H1 (cell line): ENCODE results near the gene RAB30. TPM values are rescaled to one million over a fixed set of nuclear protein-coding genes. Genes with fewer than 3 reads are reported as not detected.

Experiments used
- CTCF ChIA-PET: fragments of 300-600 bp; sonication (Branson Sonifier 250); formaldehyde crosslinking; loops from one replicate; lab custom pipeline; 2021; ENCODE audit not compliant: partially characterized antibody; lab: Charles Lee
- POLR2A ChIA-PET: fragments of 300-600 bp; sonication (Branson Sonifier 250); formaldehyde crosslinking; loops from one replicate; lab custom pipeline; 2021; ENCODE audit warnings: inconsistent platforms; ENCODE audit not compliant: partially characterized antibody; lab: Charles Lee
- DNase-seq, 2 experiments: peaks; one replicate each; pipeline versions ENCODE4 v3.0.0 to v3.0.0-alpha.2; 2010 to 2022; ENCODE audit warnings: low spot score in 2 of 2, low read depth in 1 of 2, mixed read lengths in 1 of 2
- FAIRE-seq: peaks from 2 replicates; lab custom pipeline; 2011; peaks lifted over from hg19 to GRCh38; lab: Jason Lieb, UNC
- H2AFZ ChIP-seq: 2 replicates; pipeline ENCODE4 v1.8.1; 2012; ENCODE audit warnings: low read length, inconsistent platforms
- H2AK5ac ChIP-seq: 2 replicates; pipeline ENCODE4 v1.6.1; 2013; ENCODE audit warnings: low read depth, low read length
- H2BK120ac ChIP-seq: replicated peaks from 2 replicates; pipeline ENCODE3; 2013; ENCODE audit warnings: low read depth, low read length, inconsistent platforms
- H2BK12ac ChIP-seq: 2 replicates; pipeline ENCODE4 v1.6.1; 2013; ENCODE audit warnings: low read depth, low read length
- H2BK15ac ChIP-seq: 2 replicates; pipeline ENCODE4 v1.6.1; 2013; ENCODE audit warnings: low read length
- H2BK20ac ChIP-seq: 2 replicates; pipeline ENCODE4 v1.6.1; 2013; ENCODE audit warnings: low read length
- H2BK5ac ChIP-seq: 2 replicates; pipeline ENCODE4 v1.6.1; 2013; ENCODE audit warnings: low read depth, low read length
- H3K14ac ChIP-seq: 2 replicates; pipeline ENCODE4 v1.6.1; 2013; ENCODE audit warnings: inconsistent platforms; ENCODE audit not compliant: insufficient read length
- H3K18ac ChIP-seq: 2 replicates; pipeline ENCODE4 v1.6.1; 2013; ENCODE audit warnings: low read length; ENCODE audit errors: extremely low read depth
- H3K23ac ChIP-seq: 2 replicates; pipeline ENCODE4 v1.6.1; 2013; ENCODE audit warnings: inconsistent platforms; ENCODE audit not compliant: insufficient read length
- H3K23me2 ChIP-seq: 2 replicates; pipeline ENCODE4 v1.6.1; 2013; ENCODE audit warnings: low read depth, low read length
- H3K27ac ChIP-seq: 2 replicates; pipeline ENCODE4 v1.6.1; 2011; ENCODE audit warnings: low read depth, low read length, inconsistent platforms
- H3K27me3 ChIP-seq, 4 experiments: replicated peaks in 1 of 4; 1 replicate in 1 of 4; 2 replicates in 3 of 4; pipeline versions ENCODE4 v1.6.1 to v1.8.1; 2011 to 2013; ENCODE audit warnings: low read length in 3 of 4, mild to moderate bottlenecking in 3 of 4, inconsistent platforms in 2 of 4, mixed read lengths in 2 of 4, moderate library complexity in 1 of 4; ENCODE audit not compliant: control insufficient read depth in 3 of 4, insufficient read depth in 3 of 4; ENCODE audit errors: extremely low read depth in 1 of 4
- H3K36me3 ChIP-seq, 4 experiments: 2 replicates each; pipeline versions ENCODE4 v1.6.1 to v1.8.1; 2011 to 2013; ENCODE audit warnings: mild to moderate bottlenecking in 4 of 4, low read length in 3 of 4, moderate library complexity in 2 of 4, control low read depth in 1 of 4, inconsistent platforms in 1 of 4; ENCODE audit not compliant: insufficient read depth in 4 of 4, control insufficient read depth in 2 of 4
- H3K4ac ChIP-seq: replicated peaks from 2 replicates; pipeline ENCODE3; 2013; ENCODE audit warnings: low read length, low read depth, mixed read lengths, inconsistent platforms; ENCODE audit not compliant: insufficient read length
- H3K4me1 ChIP-seq, 4 experiments: replicated peaks in 1 of 4; 1 replicate in 1 of 4; 2 replicates in 3 of 4; pipeline versions ENCODE4 v1.6.1 to v1.8.1; 2011 to 2013; ENCODE audit warnings: low read length in 3 of 4, inconsistent platforms in 2 of 4, mixed read lengths in 1 of 4; ENCODE audit not compliant: insufficient read depth in 4 of 4, control insufficient read depth in 3 of 4
- H3K4me2 ChIP-seq, 2 experiments: 2 replicates each; pipeline versions ENCODE4 v1.6.1 to v1.8.1; 2011 to 2013; ENCODE audit warnings: low read depth in 2 of 2, low read length in 2 of 2, control low read depth in 1 of 2, inconsistent platforms in 1 of 2, mild to moderate bottlenecking in 1 of 2; ENCODE audit not compliant: insufficient read depth in 1 of 2
- H3K4me3 ChIP-seq, 4 experiments: fragments of 200-600, 300-600 bp in 1 of 4; sonication (generic), shearing (Covaris generic), sonication (Bioruptor Twin) in 1 of 4; 2 replicates each; pipeline versions ENCODE4 v1.5.1 to v1.8.1; 2011 to 2016; ENCODE audit warnings: low read length in 4 of 4, low read depth in 3 of 4, control low read depth in 2 of 4, inconsistent platforms in 2 of 4, mild to moderate bottlenecking in 2 of 4, mixed read lengths in 1 of 4, moderate library complexity in 1 of 4; ENCODE audit not compliant: insufficient read depth in 2 of 4; ENCODE audit errors: extremely low read depth in 1 of 4
- H3K56ac ChIP-seq: replicated peaks from 2 replicates; pipeline ENCODE3; 2013; ENCODE audit warnings: low read depth, mild to moderate bottlenecking, mixed read lengths, low read length, inconsistent platforms; ENCODE audit not compliant: insufficient read length
- H3K79me1 ChIP-seq: 2 replicates; pipeline ENCODE4 v1.6.1; 2013; ENCODE audit warnings: low read depth, low read length, control low read depth
- H3K79me2 ChIP-seq, 2 experiments: 2 replicates each; pipeline versions ENCODE4 v1.6.1 to v1.8.1; 2012 to 2013; ENCODE audit warnings: low read length in 2 of 2, mild to moderate bottlenecking in 2 of 2, inconsistent platforms in 1 of 2; ENCODE audit not compliant: insufficient read depth in 2 of 2, control insufficient read depth in 1 of 2
- H3K9ac ChIP-seq, 4 experiments: replicated peaks in 1 of 4; 1 replicate in 1 of 4; 2 replicates in 3 of 4; pipeline versions ENCODE4 v1.6.1 to v1.8.1; 2011 to 2013; ENCODE audit warnings: low read depth in 3 of 4, low read length in 3 of 4, control low read depth in 2 of 4, mild to moderate bottlenecking in 2 of 4, moderate library complexity in 2 of 4, inconsistent platforms in 1 of 4; ENCODE audit errors: extremely low read depth in 1 of 4
- H3K9me3 ChIP-seq, 2 experiments: 2 replicates each; pipeline versions ENCODE4 v1.6.1 to v1.8.1; 2012 to 2013; ENCODE audit warnings: mild to moderate bottlenecking in 2 of 2, moderate library complexity in 2 of 2, control low read depth in 1 of 2, inconsistent platforms in 1 of 2, low read depth in 1 of 2, low read length in 1 of 2, mixed read lengths in 1 of 2; ENCODE audit not compliant: insufficient read depth in 2 of 2
- H4K20me1 ChIP-seq, 2 experiments: replicated peaks in 1 of 2; 2 replicates each; pipeline versions ENCODE3 to v1.8.1; 2011 to 2013; ENCODE audit warnings: inconsistent platforms in 2 of 2, low read length in 2 of 2, mild to moderate bottlenecking in 1 of 2; ENCODE audit not compliant: insufficient read depth in 2 of 2, control insufficient read depth in 1 of 2
- H4K5ac ChIP-seq: 2 replicates; pipeline ENCODE4 v1.6.1; 2013; ENCODE audit warnings: low read length, low read depth, mixed read lengths, inconsistent platforms; ENCODE audit not compliant: insufficient read length
- H4K8ac ChIP-seq: 2 replicates; pipeline ENCODE4 v1.8.0; 2013; ENCODE audit warnings: mild to moderate bottlenecking, moderate library complexity, low read length, inconsistent platforms; ENCODE audit not compliant: insufficient read depth; ENCODE audit errors: extremely low read depth
- H4K91ac ChIP-seq: replicated peaks from 2 replicates; pipeline ENCODE3; 2013; ENCODE audit warnings: low read length, mixed read lengths, inconsistent platforms; ENCODE audit not compliant: insufficient read length
- JUND ChIP-seq: IDR thresholded peaks from 2 replicates; pipeline ENCODE4 v1.6.1; 2011; ENCODE audit warnings: mild to moderate bottlenecking, improper control_type of control experiment, low read length
- WGBS, 2 experiments: shearing (Covaris generic) in 1 of 2; methylation state at CpG; one replicate each; pipeline versions ENCODE4 v1.1.6 to v1.1.7; 2013 to 2015; ENCODE audit warnings: low lambda C conversion rate in 2 of 2, mixed read lengths in 2 of 2, inconsistent platforms in 1 of 2, low coverage in 1 of 2, missing lambda C conversion rate in 1 of 2; ENCODE audit not compliant: insufficient replicate concordance in 2 of 2, insufficient coverage in 1 of 2, insufficient read length in 1 of 2; ENCODE audit errors: extremely low coverage in 1 of 2, missing lambda C conversion rate in 1 of 2; 5-methylcytosine and 5-hydroxymethylcytosine counted together
- polyA plus RNA-seq, 7 experiments: library from polyadenylated mRNA; depleted of rRNA in 3 of 7; stranded (reverse) in 5 of 7; unstranded in 2 of 7; fragments of >200 nt in 5 of 7; fragments of 200-250 nt in 2 of 7; gene quantifications; 1 replicate in 5 of 7; 2 replicates in 1 of 7; 4 replicates in 1 of 7; pipeline versions ENCODE4 v1.2.1 to v1.2.3, GENCODE V29; 2011 to 2013; ENCODE audit warnings: missing spikeins in 2 of 7, mixed read lengths in 2 of 7
- total RNA-seq: library from RNA; stranded (reverse); fragmentation: NEBNext Ultra II Directional; extraction: Animal tissue kit (Norgen Biotek cat#: 25700); gene quantifications from 2 replicates; pipeline ENCODE4 v1.2.1, GENCODE V29; 2021

RAB30 gene
- total and polyA plus RNA-seq, 2 of the 8 experiments (the other 6 are each of a cell fraction or from before 2014, with no cell fraction given) = 1.6 to 11.7 TPM

DNA sequence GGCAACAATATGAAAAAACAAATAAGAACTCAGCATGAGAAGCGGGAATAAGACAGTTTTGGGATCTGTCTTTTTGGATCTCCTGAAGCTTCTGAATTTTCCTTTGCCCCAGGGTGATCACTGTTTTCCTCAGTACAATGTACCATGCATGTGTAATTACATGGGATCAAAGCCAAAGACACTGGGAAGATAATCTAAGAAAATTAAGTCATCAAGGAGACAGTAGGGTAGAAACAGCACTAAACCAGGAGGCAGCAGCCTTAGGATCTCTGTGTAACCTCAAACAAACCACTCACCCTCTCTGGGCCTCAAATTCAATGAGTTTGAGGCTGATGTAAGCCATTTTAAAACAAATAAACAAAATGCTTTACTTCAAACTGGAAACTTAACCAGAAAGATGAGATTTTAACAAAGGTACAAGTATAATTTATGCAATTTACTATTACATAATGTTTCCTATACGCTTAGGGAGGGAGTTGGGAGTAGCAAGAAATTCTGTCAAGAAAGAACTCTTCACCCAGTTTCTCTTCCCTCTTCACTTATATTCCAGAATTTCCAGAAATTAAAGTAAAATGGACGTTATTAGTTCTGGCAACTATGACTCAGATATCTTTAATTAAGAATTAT, 77.0 kb downstream of the RAB30 start:
- Histone ChIP-seq H3K9ac (no peak overlapping the region), H3K23me2 (peaks cover 2% of the 10 kb centered on the region; the same call in 1 of the 2 replicates), H3K79me1 (no peaks in the 10 kb centered on the region), H3K79me2 (no peaks in the 10 kb centered on the region), H4K8ac (no peak overlapping the region), H2BK120ac (no peak overlapping the region), H3K4me3 (no peak overlapping the region), H2BK20ac (no peak overlapping the region), H3K14ac (no peak overlapping the region), H4K5ac (no peak overlapping the region), H2AK5ac (no peak overlapping the region), H2BK15ac (no peak overlapping the region), H3K18ac (no peak overlapping the region), H3K27ac (no peak overlapping the region), H3K27me3 (no peaks in the 10 kb centered on the region), H3K9me3 (no peaks in the 10 kb centered on the region), H3K23ac (no peak overlapping the region), H2BK5ac (no peak overlapping the region), H3K36me3 (no peaks in the 10 kb centered on the region), H3K4ac (no peak overlapping the region), H3K4me1 (no peaks in the 10 kb centered on the region), H4K20me1 (no peaks in the 10 kb centered on the region), H2AFZ (no peak overlapping the region), H3K4me2 (no peak overlapping the region), H2BK12ac (no peak overlapping the region), H3K56ac (no peak overlapping the region), H4K91ac (no peak overlapping the region)
- DNase-seq = no peak
- WGBS, 2 experiments = 89% methylated on average over 3 of the region's 3 CpGs; no CpG with 5 or more reads in 1 of the 2 experiments
- ChIA-PET CTCF (interaction anchor here (0.9 to 1.2 kb wide), 2 partner anchors 12 to 244 kb away, joined by 3 to 4 read pairs; no protein-coding TSS in a partner anchor), POLR2A (interaction anchor here (1.2 kb wide), 1 partner anchor 13 kb away, joined by 4 read pairs; no protein-coding TSS in a partner anchor)
- TF ChIP-seq JUND = no peak
- FAIRE-seq = no peak
